ENCODE results near the gene ORM2.
"Not testable (repeated sequence)": the region's sequence is repeated elsewhere in the genome, so short reads cannot be mapped to it uniquely, and the experiment has no call there.

ORM2 gene

DNA sequence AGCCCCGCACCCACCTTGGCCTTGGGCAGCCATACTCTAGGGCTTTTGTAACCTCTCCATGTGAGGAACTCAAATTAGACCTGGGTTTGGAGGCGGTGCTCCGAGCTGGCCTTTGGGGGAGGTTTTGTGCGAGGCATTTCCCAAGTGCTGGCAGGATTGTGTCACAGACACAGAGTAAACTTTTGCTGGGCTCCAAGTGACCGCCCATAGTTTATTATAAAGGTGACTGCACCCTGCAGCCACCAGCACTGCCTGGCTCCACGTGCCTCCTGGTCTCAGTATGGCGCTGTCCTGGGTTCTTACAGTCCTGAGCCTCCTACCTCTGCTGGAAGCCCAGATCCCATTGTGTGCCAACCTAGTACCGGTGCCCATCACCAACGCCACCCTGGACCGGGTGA lies at the start of gene ORM2:
Gene ORM2, plus strand, starts transcription at position 245 of the 398 bp plus-strand sequence. Its CDS starts 36 bp downstream, at position 281.
- not testable (repeated sequence) for H3K4me1 ChIP-seq (ENCODE audit: control insufficient read depth, insufficient read depth, low read length); H3K36me3 ChIP-seq (ENCODE audit: control insufficient read depth, insufficient read depth, low read length); H3K4me3 ChIP-seq (ENCODE audit: low read length); H3K27me3 ChIP-seq (ENCODE audit: control insufficient read depth, insufficient read depth, low read length); H3K9ac ChIP-seq (ENCODE audit: low read length); H3K27ac ChIP-seq (ENCODE audit: low read depth, low read length)

DNA sequence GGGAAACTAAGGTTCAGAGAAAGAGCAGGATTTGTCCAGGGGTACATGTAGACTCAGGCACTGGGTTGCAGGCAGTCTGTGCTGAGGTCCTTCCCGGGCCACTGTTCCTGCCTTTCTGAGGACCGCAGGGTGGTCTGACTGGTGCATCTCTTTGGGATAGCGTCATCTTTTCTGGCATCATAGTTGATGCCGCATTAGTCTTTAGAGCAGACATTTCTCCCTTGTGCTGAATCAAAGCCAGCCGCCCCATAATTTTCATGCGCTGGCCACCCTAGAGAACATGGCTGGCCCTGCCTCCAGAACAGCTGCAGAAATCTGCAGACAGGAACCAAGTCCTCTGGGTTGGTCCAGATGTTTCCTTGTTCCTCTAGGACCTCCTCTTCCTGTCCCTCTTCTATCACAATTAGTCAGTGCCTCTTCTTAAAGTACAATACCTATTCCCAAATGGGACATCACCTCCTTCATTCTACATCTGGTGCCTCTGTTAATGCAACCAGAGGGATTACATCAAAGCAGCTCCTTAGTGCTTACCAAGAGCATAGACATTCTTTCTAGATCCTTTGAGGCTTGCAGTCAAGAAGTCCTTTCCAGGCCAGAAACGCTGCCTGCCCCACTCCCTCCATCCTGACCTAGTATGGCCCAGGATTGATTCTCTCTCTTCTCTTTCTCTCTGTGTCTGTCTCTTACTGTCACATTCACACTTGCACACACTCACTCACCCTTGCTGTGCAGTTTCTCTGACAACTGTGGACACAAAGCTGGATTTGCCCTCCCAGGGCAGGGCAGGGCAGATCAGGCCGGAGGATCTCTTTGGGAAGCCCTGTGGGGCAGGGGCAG lies 48.8 kb upstream of the ORM2 start:
- Histone ChIP-seq H3K4me3 (ENCODE audit: low read length) (no peak overlapping the region), H3K36me3 (ENCODE audit: control insufficient read depth, insufficient read depth, low read length) (no peaks in the 10 kb centered on the region), H3K27ac (ENCODE audit: low read depth, low read length) (no peak overlapping the region), H3K27me3 (ENCODE audit: control insufficient read depth, insufficient read depth, low read length) (no peaks in the 10 kb centered on the region), H3K4me1 (ENCODE audit: control insufficient read depth, insufficient read depth, low read length) (no peaks in the 10 kb centered on the region), H3K9ac (ENCODE audit: low read length) (no peak overlapping the region)

DNA sequence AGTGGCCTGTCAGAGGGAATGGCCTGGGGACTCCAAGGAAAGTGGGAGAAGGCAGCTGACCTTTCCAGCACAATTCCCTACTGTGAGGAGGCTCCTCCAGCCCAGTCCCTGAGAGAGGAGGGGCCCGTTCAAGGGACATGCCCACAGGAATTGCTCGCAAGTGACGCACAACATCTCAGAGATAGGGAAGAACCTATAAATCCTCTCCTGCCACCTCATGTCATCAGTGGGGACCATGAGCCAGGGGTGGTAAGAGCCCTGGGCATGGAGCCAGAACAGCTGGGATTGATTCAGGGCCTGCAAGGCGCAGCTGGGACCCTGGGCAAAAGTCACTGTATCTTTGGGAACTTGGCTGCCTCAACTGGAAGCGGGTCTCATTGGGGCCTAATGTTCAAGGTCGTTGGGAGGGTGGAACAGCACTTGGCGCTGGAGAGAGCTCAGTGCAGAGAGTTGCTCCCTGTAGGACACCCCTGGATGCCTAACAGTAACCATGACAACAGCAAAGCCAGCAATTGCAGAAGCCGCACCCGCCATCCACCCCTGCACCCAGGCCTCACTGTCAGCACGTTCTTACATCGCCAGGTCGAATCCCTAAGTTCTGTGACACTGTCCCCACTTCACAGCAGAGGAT lies 48.1 kb upstream of the ORM2 start:
- Histone ChIP-seq H3K36me3 (ENCODE audit: control insufficient read depth, insufficient read depth, low read length) (no peaks in the 10 kb centered on the region), H3K4me1 (ENCODE audit: control insufficient read depth, insufficient read depth, low read length) (no peaks in the 10 kb centered on the region), H3K27me3 (ENCODE audit: control insufficient read depth, insufficient read depth, low read length) (no peaks in the 10 kb centered on the region), H3K4me3 (ENCODE audit: low read length) (no peak overlapping the region), H3K27ac (ENCODE audit: low read depth, low read length) (no peak overlapping the region), H3K9ac (ENCODE audit: low read length) (no peak overlapping the region)

DNA sequence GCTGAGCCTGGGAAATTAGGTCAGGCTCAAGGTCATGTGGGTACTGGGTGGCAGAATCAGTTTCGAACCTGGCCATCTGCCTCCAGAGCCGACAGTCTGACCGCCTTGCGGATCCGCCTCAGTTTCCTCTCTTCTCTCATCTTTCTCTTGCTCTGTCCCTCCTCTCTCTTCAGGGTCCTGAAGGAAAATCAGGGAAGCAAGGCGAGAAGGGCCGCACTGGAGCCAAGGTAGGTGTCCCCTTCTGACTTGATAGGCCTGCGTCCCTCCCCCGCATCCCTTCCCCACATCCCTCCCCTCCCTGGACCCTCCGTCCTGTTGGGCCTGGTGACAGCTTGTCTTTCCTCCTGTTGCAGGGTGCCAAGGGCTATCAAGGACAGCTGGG lies 47.6 kb upstream of the ORM2 start:
- Histone ChIP-seq H3K36me3 (ENCODE audit: control insufficient read depth, insufficient read depth, low read length) (no peaks in the 10 kb centered on the region), H3K27me3 (ENCODE audit: control insufficient read depth, insufficient read depth, low read length) (no peaks in the 10 kb centered on the region), H3K27ac (ENCODE audit: low read depth, low read length) (no peak overlapping the region), H3K4me3 (ENCODE audit: low read length) (no peak overlapping the region), H3K4me1 (ENCODE audit: control insufficient read depth, insufficient read depth, low read length) (no peaks in the 10 kb centered on the region), H3K9ac (ENCODE audit: low read length) (no peak overlapping the region)

DNA sequence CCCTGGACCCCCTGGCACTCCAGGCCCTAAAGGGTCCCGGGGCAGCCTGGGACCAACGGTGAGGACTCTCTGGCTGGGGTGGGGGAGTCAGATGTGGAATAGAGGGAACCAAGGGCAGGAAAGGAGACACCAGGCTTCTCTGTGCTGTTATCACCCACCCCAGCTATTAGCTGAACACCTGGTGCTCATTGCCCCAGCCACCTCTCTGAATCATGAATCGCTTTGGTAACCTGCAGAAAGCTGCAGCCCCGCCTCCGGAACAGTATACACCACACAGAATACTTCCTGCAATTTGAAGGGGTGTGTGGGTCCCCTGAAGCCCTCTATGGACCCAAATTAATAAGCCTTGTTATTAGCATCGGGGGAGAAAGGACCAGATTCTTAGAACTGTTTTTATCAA lies 47.2 kb upstream of the ORM2 start:
- Histone ChIP-seq H3K4me3 (ENCODE audit: low read length) (no peak overlapping the region), H3K27me3 (ENCODE audit: control insufficient read depth, insufficient read depth, low read length) (no peaks in the 10 kb centered on the region), H3K9ac (ENCODE audit: low read length) (no peak overlapping the region), H3K36me3 (ENCODE audit: control insufficient read depth, insufficient read depth, low read length) (no peaks in the 10 kb centered on the region), H3K4me1 (ENCODE audit: control insufficient read depth, insufficient read depth, low read length) (no peaks in the 10 kb centered on the region), H3K27ac (ENCODE audit: low read depth, low read length) (no peak overlapping the region)

DNA sequence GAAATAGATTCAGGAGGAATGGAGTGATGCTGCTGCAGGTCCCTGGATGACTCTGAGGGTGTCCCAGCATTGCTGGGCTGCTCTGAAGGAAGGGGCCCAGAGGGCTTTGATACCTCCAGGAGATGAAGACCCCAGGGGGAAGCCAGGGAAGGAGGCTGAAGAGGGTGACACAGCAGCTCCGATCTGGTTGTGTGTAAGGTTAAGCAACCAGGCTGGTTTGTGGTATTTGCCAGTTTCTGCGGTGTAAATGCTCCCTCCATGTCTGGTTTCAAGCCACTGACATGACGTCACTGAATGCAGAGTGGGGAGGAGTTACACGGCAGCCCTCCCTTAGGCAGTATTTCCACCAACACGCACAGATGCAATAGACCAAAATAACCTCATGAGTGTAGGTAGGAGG lies 46.7 kb upstream of the ORM2 start:
- Histone ChIP-seq H3K4me1 (ENCODE audit: control insufficient read depth, insufficient read depth, low read length) (no peaks in the 10 kb centered on the region), H3K36me3 (ENCODE audit: control insufficient read depth, insufficient read depth, low read length) (no peaks in the 10 kb centered on the region), H3K9ac (ENCODE audit: low read length) (no peak overlapping the region), H3K27me3 (ENCODE audit: control insufficient read depth, insufficient read depth, low read length) (no peaks in the 10 kb centered on the region), H3K4me3 (ENCODE audit: low read length) (no peak overlapping the region), H3K27ac (ENCODE audit: low read depth, low read length) (no peak overlapping the region)

DNA sequence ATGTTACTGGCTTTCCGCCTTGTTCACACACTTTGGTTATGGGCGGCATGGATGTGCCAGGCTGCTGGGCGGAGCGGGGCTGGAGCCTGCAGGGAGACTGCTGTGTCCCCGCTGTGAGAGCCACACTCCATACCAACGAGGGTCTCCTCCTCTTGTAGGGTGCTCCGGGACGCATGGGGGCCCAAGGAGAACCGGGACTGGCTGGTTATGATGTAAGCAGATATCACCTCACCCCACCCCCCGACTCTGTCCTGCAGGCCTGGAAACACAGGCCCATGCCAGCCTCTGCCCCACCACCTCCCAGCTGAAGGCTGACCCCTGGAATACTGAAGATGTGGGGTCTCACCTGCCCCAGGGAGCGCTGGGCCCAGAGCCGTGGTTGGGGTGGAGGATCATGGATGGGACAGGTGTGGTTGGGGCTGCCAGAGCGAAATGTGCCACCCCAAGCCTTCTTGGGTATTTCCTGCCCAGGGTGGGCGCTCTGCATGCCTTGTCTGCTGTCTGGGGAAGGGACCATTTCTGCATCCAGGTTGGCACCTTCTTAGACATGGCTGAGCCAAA lies 46.0 kb upstream of the ORM2 start:
- no peaks in the 10 kb centered on the region for H3K36me3 ChIP-seq (ENCODE audit: control insufficient read depth, insufficient read depth, low read length)

DNA sequence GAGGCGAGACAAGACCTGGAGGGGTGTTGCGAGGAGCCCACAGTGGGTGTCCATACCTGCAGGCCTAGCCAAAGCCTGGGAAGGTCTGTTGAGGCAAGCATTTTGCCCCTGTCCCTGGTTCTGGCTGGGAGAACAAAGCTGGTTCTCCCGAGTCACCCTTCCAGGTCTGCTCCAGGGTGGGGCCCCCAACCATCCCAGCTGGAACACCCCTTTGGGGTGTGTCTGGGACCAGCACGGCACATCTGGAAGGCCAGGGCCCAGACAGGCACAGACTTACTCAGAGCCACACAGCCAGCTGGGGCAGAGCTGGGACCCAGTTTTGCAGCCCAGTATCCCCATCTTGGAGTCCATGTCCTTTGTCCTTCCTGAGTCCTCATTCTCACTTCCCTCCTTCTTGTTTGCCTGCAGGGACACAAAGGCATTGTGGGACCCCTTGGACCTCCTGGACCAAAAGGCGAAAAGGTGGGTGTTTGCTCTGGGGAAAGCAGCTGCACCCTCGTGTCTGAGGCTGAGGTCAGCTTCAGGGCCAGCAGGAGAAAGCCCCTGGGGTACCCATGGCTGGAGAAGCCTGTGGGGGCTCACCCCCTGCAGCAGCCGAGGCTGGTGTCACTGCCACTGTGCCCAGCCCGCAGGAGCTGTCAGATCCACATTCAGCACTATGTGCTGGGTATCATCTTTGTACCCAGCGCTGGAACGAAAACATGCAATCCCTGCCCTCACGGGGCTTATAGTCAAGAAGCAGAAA lies 45.2 kb upstream of the ORM2 start:
- Histone ChIP-seq H3K36me3 (ENCODE audit: control insufficient read depth, insufficient read depth, low read length) (no peaks in the 10 kb centered on the region), H3K4me3 (ENCODE audit: low read length) (no peak overlapping the region), H3K27ac (ENCODE audit: low read depth, low read length) (no peak overlapping the region), H3K27me3 (ENCODE audit: control insufficient read depth, insufficient read depth, low read length) (no peaks in the 10 kb centered on the region), H3K4me1 (ENCODE audit: control insufficient read depth, insufficient read depth, low read length) (no peaks in the 10 kb centered on the region), H3K9ac (ENCODE audit: low read length) (no peak overlapping the region)

More for the DNA sequence above, 46.0 kb upstream of the ORM2 start:
- no peak overlapping the region for H3K27ac ChIP-seq (ENCODE audit: low read depth, low read length)
- H3K4me1 ChIP-seq (ENCODE audit: control insufficient read depth, insufficient read depth, low read length), result no peaks in the 10 kb centered on the region
- H3K27me3 ChIP-seq (ENCODE audit: control insufficient read depth, insufficient read depth, low read length), result no peaks in the 10 kb centered on the region
- H3K4me3 ChIP-seq (ENCODE audit: low read length), result no peak overlapping the region
- H3K9ac ChIP-seq (ENCODE audit: low read length), result no peak overlapping the region

DNA sequence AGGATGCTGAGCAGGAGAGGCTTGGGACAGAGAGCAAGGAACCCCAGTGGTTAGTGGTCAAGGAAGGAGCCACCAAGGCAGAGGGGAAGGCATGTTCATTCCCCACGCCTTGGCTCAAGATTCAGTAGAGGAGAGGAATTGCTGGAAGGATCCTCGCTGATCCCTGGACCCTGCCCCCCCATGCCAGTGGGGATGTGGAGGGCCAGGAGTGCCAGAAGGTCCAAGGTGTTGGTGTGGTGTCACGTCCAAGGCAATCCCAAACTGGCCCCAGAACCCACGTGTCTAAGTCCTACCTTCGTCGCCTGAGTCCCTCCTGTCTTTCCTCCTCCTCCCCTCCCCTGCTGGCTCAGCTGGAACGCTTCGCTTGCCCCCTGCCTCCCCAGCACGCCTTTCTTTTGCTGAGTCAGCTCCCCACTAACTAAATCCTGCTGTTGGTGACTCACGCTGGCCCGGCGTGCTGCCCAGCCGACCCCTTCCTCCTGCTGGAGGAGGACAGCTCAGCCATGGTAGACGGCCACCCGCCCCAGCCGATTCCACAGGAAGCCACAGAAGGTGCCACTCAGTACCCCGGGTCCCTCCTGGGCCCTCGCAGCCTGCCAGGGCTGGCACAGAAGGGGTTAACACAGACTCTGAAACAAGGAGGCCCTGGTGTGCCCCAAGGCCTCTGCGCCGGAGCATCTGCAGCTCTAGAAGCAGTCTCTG lies 44.4 kb upstream of the ORM2 start:
- no peak overlapping the region for H3K4me3 ChIP-seq (ENCODE audit: low read length)
- H3K4me1 ChIP-seq (ENCODE audit: control insufficient read depth, insufficient read depth, low read length), result no peaks in the 10 kb centered on the region
- H3K27me3 ChIP-seq (ENCODE audit: control insufficient read depth, insufficient read depth, low read length), result no peaks in the 10 kb centered on the region
- H3K9ac ChIP-seq (ENCODE audit: low read length), result no peak overlapping the region
- no peaks in the 10 kb centered on the region for H3K36me3 ChIP-seq (ENCODE audit: control insufficient read depth, insufficient read depth, low read length)
- no peak overlapping the region for H3K27ac ChIP-seq (ENCODE audit: low read depth, low read length)

DNA sequence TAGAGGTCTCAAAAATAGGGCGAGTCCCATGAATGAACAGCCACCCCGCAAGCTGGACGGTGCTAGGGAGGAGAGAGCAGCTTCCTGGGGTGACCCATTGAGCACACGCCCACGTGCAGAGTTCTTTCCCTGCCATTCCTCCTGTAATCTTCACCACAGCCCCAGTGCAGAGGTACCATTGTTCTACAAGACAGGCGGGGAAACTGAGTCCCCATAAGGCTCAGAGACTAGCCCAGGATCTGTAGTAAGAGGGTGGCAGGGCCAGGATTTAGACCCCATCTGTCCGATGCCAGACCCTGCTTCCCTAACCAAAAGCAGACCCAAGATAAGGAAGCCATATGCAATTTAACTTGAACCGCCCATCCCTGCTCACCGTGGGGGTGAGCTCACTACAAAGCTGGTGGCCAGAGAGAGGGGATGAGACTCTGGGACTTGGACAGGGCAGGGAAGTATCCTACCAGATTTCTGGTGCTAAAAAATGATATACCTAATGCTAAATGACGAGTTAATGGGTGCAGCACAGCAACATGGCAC lies 43.5 kb upstream of the ORM2 start:
- no peaks in the 10 kb centered on the region for H3K4me1 ChIP-seq (ENCODE audit: control insufficient read depth, insufficient read depth, low read length)
- no peaks in the 10 kb centered on the region for H3K27me3 ChIP-seq (ENCODE audit: control insufficient read depth, insufficient read depth, low read length)
- H3K9ac ChIP-seq (ENCODE audit: low read length), result no peak overlapping the region
- H3K36me3 ChIP-seq (ENCODE audit: control insufficient read depth, insufficient read depth, low read length), result no peaks in the 10 kb centered on the region
- H3K27ac ChIP-seq (ENCODE audit: low read depth, low read length), result no peak overlapping the region
- H3K4me3 ChIP-seq (ENCODE audit: low read length), result no peak overlapping the region

DNA sequence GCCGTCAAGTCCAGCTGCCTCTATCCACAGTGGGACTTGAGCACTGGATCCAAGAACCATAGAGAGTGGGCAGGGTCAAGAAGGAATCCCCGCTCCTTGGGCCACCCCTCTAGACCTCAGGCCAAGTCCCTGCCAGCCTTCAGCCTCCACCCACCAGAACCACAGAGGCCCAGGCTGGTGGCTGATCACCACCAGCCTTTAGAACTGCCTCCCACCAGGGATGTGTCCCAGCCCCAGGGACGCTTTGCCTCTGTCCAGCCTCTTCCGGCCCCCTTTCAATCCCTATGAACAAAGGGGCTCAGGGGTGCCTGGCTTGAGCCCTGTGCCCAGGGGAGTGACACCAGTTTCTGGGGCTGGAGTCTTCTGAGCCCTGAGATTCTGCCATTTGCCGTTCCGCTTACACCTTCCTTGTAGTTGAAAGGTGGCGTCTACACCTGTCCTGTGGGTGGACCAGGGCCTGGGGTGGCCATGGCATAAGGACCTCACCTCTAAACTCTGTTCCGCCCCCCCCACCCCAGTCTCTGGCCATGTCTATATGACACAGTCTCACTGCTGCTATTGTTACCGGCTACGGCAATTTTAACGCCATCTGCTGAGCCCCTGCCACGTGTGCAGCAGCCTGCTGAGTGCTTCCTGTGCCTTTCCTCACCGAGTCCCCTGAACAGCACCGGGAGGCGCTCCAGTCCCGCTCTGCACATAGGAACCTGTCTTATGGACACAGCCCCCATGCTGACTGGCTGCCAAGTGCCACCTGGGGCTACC lies 42.5 kb upstream of the ORM2 start:
- H3K4me3 ChIP-seq (ENCODE audit: low read length), result no peak overlapping the region
- no peaks in the 10 kb centered on the region for H3K4me1 ChIP-seq (ENCODE audit: control insufficient read depth, insufficient read depth, low read length)
- no peak overlapping the region for H3K9ac ChIP-seq (ENCODE audit: low read length)
- H3K36me3 ChIP-seq (ENCODE audit: control insufficient read depth, insufficient read depth, low read length), result no peaks in the 10 kb centered on the region
- no peaks in the 10 kb centered on the region for H3K27me3 ChIP-seq (ENCODE audit: control insufficient read depth, insufficient read depth, low read length)
- no peak overlapping the region for H3K27ac ChIP-seq (ENCODE audit: low read depth, low read length)
